Vagina (tissue), 2 donors: Measurements from ENCODE around the gene WSB2.

Experiments used
- POLR2A ChIP-seq, 2 donors: fragments of 450-650 bp; IDR thresholded peaks; one replicate each; pipeline ENCODE4 v1.6.1; 2017; ENCODE audit warnings: antibody characterized with exemption in 2 of 2, mild to moderate bottlenecking in 2 of 2, moderate library complexity in 2 of 2
- TF ChIP-seq, protein P1 (sequence below), 3 experiments: fragments of 450-650 bp in 2 of 3; fragments of 200-600 bp in 1 of 3; sonication (generic) in 1 of 3; IDR thresholded peaks; one replicate each; pipeline ENCODE4 v1.5.1; 2017 to 2019; ENCODE audit warnings: antibody characterized with exemption in 3 of 3, mild to moderate bottlenecking in 2 of 3, moderate library complexity in 2 of 3

GRCh38 chr12:118063576-118064391, 2.8 kb upstream of the WSB2 start:
- TF ChIP-seq POLR2A (IDR thresholded peaks at IDR 0.05) = no peak
- TF ChIP-seq, protein P1, sequence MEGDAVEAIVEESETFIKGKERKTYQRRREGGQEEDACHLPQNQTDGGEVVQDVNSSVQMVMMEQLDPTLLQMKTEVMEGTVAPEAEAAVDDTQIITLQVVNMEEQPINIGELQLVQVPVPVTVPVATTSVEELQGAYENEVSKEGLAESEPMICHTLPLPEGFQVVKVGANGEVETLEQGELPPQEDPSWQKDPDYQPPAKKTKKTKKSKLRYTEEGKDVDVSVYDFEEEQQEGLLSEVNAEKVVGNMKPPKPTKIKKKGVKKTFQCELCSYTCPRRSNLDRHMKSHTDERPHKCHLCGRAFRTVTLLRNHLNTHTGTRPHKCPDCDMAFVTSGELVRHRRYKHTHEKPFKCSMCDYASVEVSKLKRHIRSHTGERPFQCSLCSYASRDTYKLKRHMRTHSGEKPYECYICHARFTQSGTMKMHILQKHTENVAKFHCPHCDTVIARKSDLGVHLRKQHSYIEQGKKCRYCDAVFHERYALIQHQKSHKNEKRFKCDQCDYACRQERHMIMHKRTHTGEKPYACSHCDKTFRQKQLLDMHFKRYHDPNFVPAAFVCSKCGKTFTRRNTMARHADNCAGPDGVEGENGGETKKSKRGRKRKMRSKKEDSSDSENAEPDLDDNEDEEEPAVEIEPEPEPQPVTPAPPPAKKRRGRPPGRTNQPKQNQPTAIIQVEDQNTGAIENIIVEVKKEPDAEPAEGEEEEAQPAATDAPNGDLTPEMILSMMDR (IDR thresholded peaks at IDR 0.05) = no peak
